GM12801 (cell line): ENCODE results near the gene RASGRP4.

Experiments
- CTCF ChIP-seq: IDR thresholded peaks from one replicate; pipeline ENCODE4 v1.5.1; 2011; ENCODE audit warnings: control low read depth; ENCODE audit not compliant: insufficient read length; ENCODE audit errors: extremely low read depth

The RASGRP4 gene

DNA sequence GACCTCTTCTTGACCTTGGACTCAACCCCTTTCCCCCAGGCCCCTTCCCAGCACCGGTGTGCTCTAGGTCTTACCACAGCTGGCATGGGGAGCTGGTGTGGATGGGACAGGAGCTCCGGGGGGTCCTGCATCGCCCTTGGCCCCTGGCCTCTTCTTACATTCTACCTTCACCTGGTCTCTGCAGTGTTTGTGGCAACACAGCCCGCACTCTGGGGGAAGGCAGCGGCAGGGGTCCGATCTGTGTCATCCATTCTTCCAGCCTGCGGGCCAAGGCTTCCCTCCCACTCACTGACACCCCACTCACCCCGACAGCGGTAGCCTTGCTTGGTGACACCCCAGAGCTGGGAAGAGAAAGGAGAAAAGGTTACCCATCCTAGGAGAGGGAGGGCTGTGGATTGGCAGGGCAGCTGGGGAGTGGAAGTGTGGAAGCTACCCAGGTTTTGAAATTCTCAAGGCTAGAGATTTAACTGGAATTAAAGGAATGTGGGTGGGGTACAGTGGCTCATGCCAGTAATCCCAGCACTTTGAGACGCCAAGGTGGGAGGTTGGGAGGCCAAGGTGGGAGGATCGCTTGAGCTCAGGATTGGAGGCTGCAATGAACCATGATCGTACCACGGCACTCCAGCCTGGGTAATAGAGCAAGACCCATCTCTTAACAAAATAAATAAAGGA, 14.8 kb downstream of the RASGRP4 start:
- TF ChIP-seq CTCF: no peak

DNA sequence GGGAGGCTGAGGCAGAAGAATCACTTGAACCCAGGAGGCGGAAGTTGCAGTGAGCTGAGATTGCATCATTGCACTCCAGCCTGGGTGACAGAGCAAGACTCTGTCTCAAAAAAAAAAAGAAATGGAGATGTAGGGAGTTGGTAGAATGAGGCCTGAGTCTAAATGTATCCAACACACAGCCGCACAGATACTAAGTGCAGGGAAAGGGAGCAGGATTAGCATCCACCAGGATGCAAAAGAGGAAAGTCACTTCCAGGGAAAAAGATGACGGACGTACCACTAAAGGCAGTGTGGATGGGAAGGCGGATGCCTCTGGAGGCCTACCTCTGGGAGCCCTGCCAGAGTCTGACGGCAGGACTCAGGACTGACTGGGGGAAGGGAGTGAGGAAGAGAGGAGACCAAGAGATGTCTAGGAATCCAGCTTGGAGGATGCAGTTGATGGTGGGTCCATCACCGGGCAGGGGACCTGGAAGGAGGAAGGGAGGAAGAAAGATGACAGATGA, 16.3 kb downstream of the RASGRP4 start:
- no peak for TF ChIP-seq CTCF

- no peak for TF ChIP-seq CTCF
These were observed 20.7 kb downstream of the RASGRP4 start for GRCh38 chr19:38405276-38405675.

- TF ChIP-seq CTCF: no peak
These were observed 21.2 kb downstream of the RASGRP4 start for GRCh38 chr19:38404858-38405257.

DNA sequence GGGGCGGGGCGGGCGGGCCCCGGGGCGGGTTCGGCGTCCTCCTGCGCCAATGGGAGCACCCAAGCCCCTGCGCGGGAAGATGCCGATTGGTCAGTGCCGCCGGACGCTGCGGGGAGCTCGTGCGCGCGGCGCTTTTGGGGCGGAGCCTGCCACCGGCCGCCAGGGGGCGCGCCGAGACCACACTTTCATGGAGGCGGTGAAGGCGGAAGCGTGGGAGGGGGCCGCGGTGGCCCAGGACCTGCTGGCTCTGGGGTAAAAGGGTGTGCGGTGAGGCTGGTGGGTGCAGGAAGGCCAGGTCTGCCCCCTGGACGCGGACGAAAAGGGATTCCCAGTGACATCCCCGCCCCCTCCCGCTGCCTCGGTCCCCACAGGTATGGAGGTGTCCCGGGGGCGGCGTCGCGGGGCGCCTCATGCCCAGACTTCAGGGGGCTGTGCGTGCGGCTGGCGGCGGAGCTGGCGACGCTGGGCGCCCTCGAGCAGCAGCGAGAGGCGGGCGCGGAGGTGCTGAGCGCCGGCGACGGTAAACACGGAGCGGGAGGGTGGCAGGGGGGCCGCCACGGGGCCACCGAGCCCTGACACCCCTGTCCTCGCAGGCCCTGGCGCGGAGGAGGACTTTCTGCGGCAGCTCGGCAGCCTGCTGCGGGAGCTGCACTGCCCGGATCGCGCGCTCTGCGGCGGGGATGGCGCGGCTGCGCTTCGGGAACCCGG, 22.9 kb downstream of the RASGRP4 start, which contains the start of gene FAM98C:
FAM98C (plus strand) TSS at position 127 of the 708 bp plus-strand sequence; CDS start at position 188, 61 bp downstream.
- no peak for TF ChIP-seq CTCF

DNA sequence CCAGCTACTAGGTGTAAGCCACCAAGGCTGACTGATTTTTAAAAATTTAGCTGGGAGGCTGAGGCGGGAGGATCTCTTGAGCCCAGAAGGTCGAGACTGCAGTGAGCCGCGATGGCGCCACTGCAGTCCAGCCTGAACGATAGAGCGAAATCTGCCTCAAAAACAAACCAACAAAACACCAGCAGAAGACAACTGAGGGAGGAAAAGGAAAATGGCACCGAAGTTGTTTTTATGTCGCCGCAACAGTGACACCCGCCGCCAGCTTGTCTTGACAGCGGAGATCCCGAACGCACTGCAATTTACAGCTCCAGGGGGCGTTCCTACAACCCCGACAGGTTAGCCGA, 23.4 kb downstream of the RASGRP4 start:
- TF ChIP-seq CTCF: no peak

DNA sequence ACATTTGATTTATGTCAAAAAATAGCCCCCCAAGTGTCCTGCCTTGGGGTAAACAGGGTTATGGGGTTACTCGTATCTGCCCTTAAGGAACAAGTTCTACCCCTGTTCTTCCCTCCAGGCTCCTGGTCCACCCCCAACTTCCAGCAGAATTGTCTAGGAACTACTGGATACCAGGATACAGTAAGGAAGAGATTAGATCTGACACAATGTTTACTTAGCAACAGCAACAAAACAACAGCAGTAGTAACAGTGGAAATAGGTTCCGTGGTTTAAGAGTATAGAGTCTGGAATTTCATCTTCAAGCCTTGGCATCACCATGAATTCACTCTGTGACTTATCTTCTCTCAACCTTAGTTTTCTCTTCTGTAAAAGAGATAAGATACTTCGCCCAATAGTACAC, 24.9 kb downstream of the RASGRP4 start:
- no peak for TF ChIP-seq CTCF
